CD8-positive, alpha-beta memory T cell (primary cell): ENCODE measurements around the gene THAP3. TPM values are rescaled to one million over a fixed set of nuclear protein-coding genes. Genes with fewer than 3 reads are reported as not detected.

Source experiments
- CTCF ChIA-PET: fragments of 350-600 bp; sonication (Branson Sonifier 250); formaldehyde crosslinking; loops from one replicate; lab custom pipeline; 2021; ENCODE audit warnings: antibody characterized with exemption; lab: Charles Lee
- POLR2A ChIA-PET: fragments of 350-600 bp; sonication (Branson Sonifier 250); formaldehyde crosslinking; loops from one replicate; lab custom pipeline; 2021; ENCODE audit warnings: antibody characterized with exemption; lab: Charles Lee
- DNase-seq, 5 donors: peaks; one replicate each; pipeline versions ENCODE4 v3.0.0 to v3.0.0-alpha.2; 2020 to 2022; ENCODE audit warnings: mixed read lengths in 1 of 5
- H3K27ac ChIP-seq: one replicate; pipeline ENCODE4 v1.7.0; 2013; ENCODE audit warnings: low read depth, mild to moderate bottlenecking, low read length, moderate library complexity
- H3K27me3 ChIP-seq: 2 replicates; pipeline ENCODE4 v1.7.0; 2013; ENCODE audit warnings: low read length, mild to moderate bottlenecking; ENCODE audit not compliant: insufficient read depth, poor library complexity, severe bottlenecking
- H3K36me3 ChIP-seq: 2 replicates; pipeline ENCODE4 v1.7.0; 2013; ENCODE audit warnings: mild to moderate bottlenecking, low read length, moderate library complexity; ENCODE audit not compliant: insufficient read depth
- H3K4me1 ChIP-seq: 2 replicates; pipeline ENCODE4 v1.7.0; 2013; ENCODE audit warnings: mild to moderate bottlenecking, low read length, moderate library complexity; ENCODE audit not compliant: insufficient read depth
- H3K4me3 ChIP-seq: 2 replicates; pipeline ENCODE4 v1.7.0; 2013; ENCODE audit warnings: mild to moderate bottlenecking, low read length
- H3K9me3 ChIP-seq: 2 replicates; pipeline ENCODE4 v1.7.0; 2013; ENCODE audit warnings: mild to moderate bottlenecking, low read length
- H3K27ac Mint-ChIP-seq, 8 donors: one replicate each; pipeline ENCODE4 v1.8.0; 2020 to 2021; ENCODE audit warnings: mixed read lengths in 8 of 8, mild to moderate bottlenecking in 6 of 8, inconsistent platforms in 3 of 8, moderate library complexity in 3 of 8
- H3K27me3 Mint-ChIP-seq, 2 donors: one replicate each; pipeline ENCODE4 v1.8.0; 2020 to 2021; ENCODE audit warnings: mixed read lengths in 2 of 2, mild to moderate bottlenecking in 1 of 2, moderate library complexity in 1 of 2
- H3K36me3 Mint-ChIP-seq, 3 donors: one replicate each; pipeline ENCODE4 v1.8.0; 2020 to 2021; ENCODE audit warnings: mixed read lengths in 3 of 3, inconsistent platforms in 1 of 3, mild to moderate bottlenecking in 1 of 3
- H3K4me1 Mint-ChIP-seq, 3 donors: one replicate each; pipeline ENCODE4 v1.8.0; 2020 to 2021; ENCODE audit warnings: mixed read lengths in 3 of 3, inconsistent platforms in 1 of 3, mild to moderate bottlenecking in 1 of 3
- H3K4me3 Mint-ChIP-seq, 7 donors: one replicate each; pipeline ENCODE4 v1.8.0; 2020 to 2021; ENCODE audit warnings: mixed read lengths in 7 of 7, mild to moderate bottlenecking in 6 of 7, moderate library complexity in 4 of 7, inconsistent platforms in 2 of 7
- H3K9me3 Mint-ChIP-seq, 5 donors: one replicate each; pipeline ENCODE4 v1.8.0; 2020 to 2022; ENCODE audit warnings: mixed read lengths in 5 of 5, mild to moderate bottlenecking in 3 of 5, moderate library complexity in 2 of 5, inconsistent platforms in 1 of 5
- polyA plus RNA-seq: library from polyadenylated mRNA; unstranded; fragments of 300-500 nt; fragmentation: Illumina TruSeq; gene quantifications from one replicate; pipeline ENCODE4 v1.2.3, GENCODE V29; 2021
- total RNA-seq, 2 experiments: library from RNA; stranded (reverse); gene quantifications; one replicate each; pipeline ENCODE4 v1.2.3, GENCODE V29; 2021

THAP3 gene
- total and polyA plus RNA-seq, 3 experiments from 2014 or later = 18.3 to 24.0 (median 20.6) TPM

DNA sequence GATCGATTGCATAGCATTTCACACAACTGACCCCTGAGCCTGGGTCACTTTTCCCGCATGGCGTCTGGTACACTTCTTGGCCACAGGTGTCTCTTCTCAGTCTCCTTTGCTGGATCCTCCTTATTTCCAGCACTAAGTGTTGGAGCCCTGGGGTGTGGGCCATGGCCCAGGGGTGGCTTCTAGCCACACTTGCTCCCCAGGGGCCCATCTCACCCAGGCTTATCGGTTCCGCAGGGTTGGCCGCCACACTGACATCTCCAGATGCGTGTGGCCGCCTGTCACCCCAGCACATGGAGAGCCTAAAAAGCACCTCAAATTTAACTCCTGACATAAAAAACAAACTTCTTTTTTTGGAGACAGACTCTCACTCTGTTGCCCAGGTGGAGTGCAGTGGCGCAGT, 2.4 kb downstream of the THAP3 start:
- CTCF ChIA-PET = interaction anchor here (1.4 kb wide), 1 partner anchor 19 kb away, joined by 5 read pairs; no protein-coding TSS in a partner anchor
- Histone ChIP-seq H3K9me3 (no peaks in the 10 kb centered on the region), H3K4me1 (peaks cover 20% of the 10 kb centered on the region), H3K36me3 (no peaks in the 10 kb centered on the region), H3K27me3 (no peaks in the 10 kb centered on the region), H3K27ac (no peak overlapping the region), H3K4me3 (no peak overlapping the region)
- Mint-ChIP-seq H3K9me3 (no peaks in the 10 kb centered on the region), H3K4me1 (peaks cover 26 to 40% (median 26%) of the 10 kb centered on the region in 3 donors), H3K4me3 (peak overlapping the region in 6 of 7 donors; percentile 86 to 94 (median 90)), H3K36me3 (peaks cover 2 to 48% (median 7%) of the 10 kb centered on the region in 3 donors), H3K27ac (peak overlapping the region in 3 of 8 donors; percentile 46 to 91 (median 63)), H3K27me3 (no peaks in the 10 kb centered on the region)
- no peak for DNase-seq
- POLR2A ChIA-PET = interaction anchor here (0.6 kb wide), 1 partner anchor 133 kb away, joined by 3 read pairs; no protein-coding TSS in a partner anchor

DNA sequence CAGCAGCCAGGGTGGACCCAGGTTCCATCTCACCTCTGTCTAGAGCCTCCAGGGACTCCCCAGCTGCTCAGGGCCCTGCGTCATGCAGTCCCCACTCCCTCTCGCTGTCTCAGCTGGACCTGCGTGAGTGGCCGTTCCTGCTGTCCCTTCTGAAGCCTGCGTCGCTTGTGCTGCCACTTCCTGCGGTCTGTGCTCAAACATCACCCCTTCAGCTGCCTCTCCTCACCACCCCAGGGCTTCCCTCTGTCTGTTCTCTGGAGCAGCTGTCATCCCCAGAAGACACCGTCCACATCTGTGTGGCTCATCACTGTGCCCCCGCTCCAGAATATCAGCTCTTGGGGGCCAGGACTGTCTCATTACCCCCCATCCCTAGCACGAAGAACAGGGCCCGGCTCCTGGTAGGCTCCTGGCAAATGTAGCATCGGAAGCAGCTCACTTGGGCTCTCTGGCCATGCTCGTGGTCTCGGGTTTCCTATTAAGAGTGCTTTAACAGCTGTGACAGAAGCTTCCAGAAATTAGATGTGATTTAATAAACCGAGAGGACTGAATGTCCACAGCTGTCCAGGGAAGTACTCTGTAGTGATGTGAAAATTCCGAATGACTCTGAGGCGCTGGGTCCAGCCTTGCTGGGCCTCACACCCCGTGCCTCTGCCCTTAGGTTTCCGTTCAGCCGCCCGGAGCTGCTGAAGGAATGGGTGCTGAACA, 3.3 kb downstream of the THAP3 start:
- peak overlapping the region in 4 of 8 donors; percentile 35 to 73 (median 59) for H3K27ac Mint-ChIP-seq
- CTCF ChIA-PET = interaction anchor here (1.0 to 1.7 kb wide), 3 partner anchors 19 to 26 kb away, joined by 3 to 6 read pairs (median 4); partner anchors contain the start of gene KLHL21
- Histone ChIP-seq H3K36me3 (peaks cover 1% of the 10 kb centered on the region), H3K27ac (no peak overlapping the region), H3K4me3 (no peak overlapping the region), H3K27me3 (no peaks in the 10 kb centered on the region), H3K9me3 (no peaks in the 10 kb centered on the region), H3K4me1 (peaks cover 20% of the 10 kb centered on the region)
- POLR2A ChIA-PET = no interaction called here
- DNase-seq = no peak
- H3K36me3 Mint-ChIP-seq = peaks cover 2 to 49% (median 7%) of the 10 kb centered on the region in 3 donors
- peaks cover 26 to 40% (median 26%) of the 10 kb centered on the region in 3 donors for H3K4me1 Mint-ChIP-seq
- H3K9me3 Mint-ChIP-seq = no peaks in the 10 kb centered on the region
- H3K4me3 Mint-ChIP-seq = peak overlapping the region in 5 of 7 donors; percentile 48 to 90 (median 59)
- no peaks in the 10 kb centered on the region for H3K27me3 Mint-ChIP-seq

DNA sequence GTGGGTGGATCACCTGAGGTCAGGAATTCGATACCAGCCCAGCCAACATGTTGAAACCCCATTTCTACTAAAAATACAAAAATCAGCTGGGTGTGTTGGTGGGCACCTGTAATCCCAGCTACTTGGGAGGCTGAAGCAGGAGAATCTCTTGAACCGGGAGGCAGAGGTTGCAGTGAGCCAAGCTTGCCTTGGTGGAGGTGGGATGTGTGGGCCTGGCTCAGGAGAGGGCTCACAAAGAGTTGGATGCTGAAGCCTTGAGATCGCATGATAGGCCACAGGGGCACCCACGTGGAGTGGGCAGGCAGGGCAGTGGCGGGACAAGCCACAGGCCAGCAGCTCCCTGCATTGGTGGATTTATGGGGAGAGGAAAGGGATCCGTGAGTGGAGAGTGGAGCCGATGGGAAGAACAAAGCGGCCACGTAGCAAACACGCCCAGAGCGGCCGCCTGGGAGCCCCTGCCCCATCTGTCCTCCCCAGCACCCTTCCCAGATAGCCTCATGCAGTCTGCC, 4.4 kb downstream of the THAP3 start:
- Histone ChIP-seq H3K4me3 (no peak overlapping the region), H3K9me3 (no peaks in the 10 kb centered on the region), H3K27ac (no peak overlapping the region), H3K36me3 (peaks cover 7% of the 10 kb centered on the region), H3K4me1 (peaks cover 20% of the 10 kb centered on the region), H3K27me3 (no peaks in the 10 kb centered on the region)
- no peaks in the 10 kb centered on the region for H3K9me3 Mint-ChIP-seq
- H3K27me3 Mint-ChIP-seq = no peaks in the 10 kb centered on the region
- peaks cover 4 to 54% (median 7%) of the 10 kb centered on the region in 3 donors for H3K36me3 Mint-ChIP-seq
- no peak for DNase-seq
- POLR2A ChIA-PET = no interaction called here
- no peak overlapping the region for H3K27ac Mint-ChIP-seq
- CTCF ChIA-PET = interaction anchor here (1.0 to 1.7 kb wide), 3 partner anchors 18 to 27 kb away, joined by 3 to 6 read pairs (median 4); partner anchors contain the start of gene KLHL21
- peaks cover 24 to 37% (median 26%) of the 10 kb centered on the region in 3 donors for H3K4me1 Mint-ChIP-seq
- no peak overlapping the region for H3K4me3 Mint-ChIP-seq

DNA sequence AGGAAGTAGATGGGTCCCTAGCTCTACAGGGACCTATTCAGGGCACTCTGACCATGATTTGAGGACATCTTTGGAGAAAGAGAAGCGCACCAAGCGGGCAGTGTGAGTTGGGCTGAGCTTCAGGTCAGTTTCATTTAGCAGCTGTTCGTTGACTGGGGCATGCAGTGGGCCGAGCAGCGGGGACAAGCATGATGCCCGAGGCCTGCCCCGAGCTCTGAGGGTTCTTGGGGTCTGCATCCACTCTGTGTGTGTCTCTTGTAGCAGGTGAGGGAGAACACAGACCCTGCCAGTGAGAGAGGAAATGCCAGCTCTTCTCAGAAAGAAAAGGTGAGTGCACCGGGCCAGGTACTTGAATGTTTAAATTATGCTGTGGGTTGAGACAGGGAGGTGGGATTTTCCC, 5.4 kb downstream of the THAP3 start:
- no peaks in the 10 kb centered on the region for H3K9me3 Mint-ChIP-seq
- peaks cover 7% of the 10 kb centered on the region for H3K36me3 ChIP-seq
- H3K36me3 Mint-ChIP-seq = peaks cover 6 to 64% (median 7%) of the 10 kb centered on the region in 3 donors
- DNase-seq = no peak
- no peaks in the 10 kb centered on the region for H3K9me3 ChIP-seq
- peaks cover 20 to 32% (median 22%) of the 10 kb centered on the region in 3 donors for H3K4me1 Mint-ChIP-seq
- no peaks in the 10 kb centered on the region for H3K27me3 Mint-ChIP-seq
- H3K27ac Mint-ChIP-seq = peak overlapping the region in 3 of 8 donors; percentile 12 to 40 (median 24)
- H3K27me3 ChIP-seq = no peaks in the 10 kb centered on the region
- H3K4me3 Mint-ChIP-seq = no peak overlapping the region
- CTCF ChIA-PET = interaction anchor here (1.1 kb wide), 2 partner anchors 30 to 76 kb away, joined by 4 read pairs; partner anchors contain the start of gene NOL9
- POLR2A ChIA-PET = no interaction called here
- H3K4me1 ChIP-seq = peaks cover 16% of the 10 kb centered on the region
- no peak overlapping the region for H3K27ac ChIP-seq
- H3K4me3 ChIP-seq = no peak overlapping the region

DNA sequence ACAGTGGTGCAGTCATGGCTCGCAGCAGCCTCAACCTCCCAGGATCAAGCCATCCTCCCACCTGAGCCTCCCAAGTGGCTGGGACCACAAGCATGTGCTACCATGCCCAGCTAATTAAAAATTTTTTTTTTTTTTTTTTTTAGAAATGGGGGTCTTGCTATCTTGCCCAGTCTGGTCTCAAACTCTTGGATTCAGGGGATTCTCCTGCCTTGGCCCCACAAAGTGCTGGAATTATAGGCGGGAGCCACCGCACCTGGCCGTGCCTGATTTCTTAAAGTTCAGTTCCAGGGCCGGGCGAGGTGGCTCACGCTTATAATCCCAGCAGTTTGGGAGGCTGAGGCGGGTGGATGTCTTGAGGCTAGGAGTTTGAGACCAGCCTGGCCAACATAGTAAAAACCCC, 6.4 kb downstream of the THAP3 start:
- no peak overlapping the region for H3K4me3 Mint-ChIP-seq
- Histone ChIP-seq H3K27ac (no peak overlapping the region), H3K27me3 (no peaks in the 10 kb centered on the region), H3K36me3 (peaks cover 7% of the 10 kb centered on the region), H3K9me3 (no peaks in the 10 kb centered on the region), H3K4me3 (no peak overlapping the region), H3K4me1 (peaks cover 11% of the 10 kb centered on the region)
- POLR2A ChIA-PET = no interaction called here
- H3K36me3 Mint-ChIP-seq = peaks cover 6 to 71% (median 7%) of the 10 kb centered on the region in 3 donors
- no peak for DNase-seq
- CTCF ChIA-PET = no interaction called here
- no peaks in the 10 kb centered on the region for H3K9me3 Mint-ChIP-seq
- no peak overlapping the region for H3K27ac Mint-ChIP-seq
- H3K4me1 Mint-ChIP-seq = peaks cover 16 to 27% (median 18%) of the 10 kb centered on the region in 3 donors
- H3K27me3 Mint-ChIP-seq = no peaks in the 10 kb centered on the region

DNA sequence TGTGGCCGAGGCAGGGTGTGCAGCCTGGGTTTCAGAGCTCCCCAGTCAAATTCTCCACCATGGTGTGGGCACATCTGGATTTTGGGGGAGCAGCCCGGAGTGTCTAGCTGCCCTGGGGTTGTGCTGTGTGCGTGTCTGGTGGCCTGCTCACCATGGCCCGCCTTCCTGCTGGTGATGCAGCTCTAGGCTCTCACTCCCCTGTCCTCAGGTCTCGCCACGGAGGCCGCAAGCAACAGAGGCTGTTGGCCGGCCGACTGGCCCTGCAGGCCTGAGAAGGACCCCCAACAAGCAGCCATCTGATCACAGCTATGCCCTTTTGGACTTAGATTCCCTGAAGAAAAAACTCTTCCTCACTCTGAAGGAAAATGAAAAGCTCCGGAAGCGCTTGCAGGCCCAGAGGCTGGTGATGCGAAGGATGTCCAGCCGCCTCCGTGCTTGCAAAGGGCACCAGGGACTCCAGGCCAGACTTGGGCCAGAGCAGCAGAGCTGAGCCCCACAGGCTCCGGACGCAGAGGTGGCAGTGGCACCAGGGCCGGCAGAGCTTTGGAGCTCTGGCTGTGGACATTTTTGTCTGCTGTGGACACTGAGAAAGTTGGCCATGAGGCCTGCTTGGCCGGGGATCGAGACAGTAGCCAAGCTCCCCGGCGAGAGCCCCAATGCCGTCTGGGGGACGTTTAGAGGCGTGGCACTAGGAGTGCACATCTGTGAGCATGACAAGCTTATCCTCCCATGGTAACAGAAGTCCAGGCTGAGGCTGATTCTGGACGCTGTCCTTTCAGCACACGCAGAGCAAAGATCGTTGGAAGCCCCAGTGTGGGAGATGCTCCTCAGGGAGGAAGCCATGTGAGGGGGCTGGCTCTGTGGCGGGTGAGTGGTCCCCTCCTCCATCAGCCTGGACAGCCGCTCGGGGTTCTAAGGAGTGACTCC, 8.2 kb downstream of the THAP3 start:
- H3K4me3 Mint-ChIP-seq = no peak overlapping the region
- POLR2A ChIA-PET = interaction anchor here (0.6 kb wide), 1 partner anchor 62 kb away, joined by 3 read pairs; no protein-coding TSS in a partner anchor
- no peaks in the 10 kb centered on the region for H3K27me3 ChIP-seq
- no peaks in the 10 kb centered on the region for H3K9me3 ChIP-seq
- peak overlapping the region in 1 of 8 donors; percentile 36 for H3K27ac Mint-ChIP-seq
- H3K36me3 ChIP-seq = peaks cover 7% of the 10 kb centered on the region
- H3K27ac ChIP-seq = no peak overlapping the region
- H3K4me3 ChIP-seq = no peak overlapping the region
- H3K27me3 Mint-ChIP-seq = no peaks in the 10 kb centered on the region
- CTCF ChIA-PET = interaction anchor here (0.9 to 2.0 kb wide), 5 partner anchors 8 to 142 kb away, joined by 3 to 5 read pairs (median 3); partner anchors contain the start of gene PLEKHG5
- DNase-seq = no peak
- H3K4me1 ChIP-seq = no peaks in the 10 kb centered on the region
- peaks cover 6 to 83% (median 7%) of the 10 kb centered on the region in 3 donors for H3K36me3 Mint-ChIP-seq
- no peaks in the 10 kb centered on the region for H3K9me3 Mint-ChIP-seq
- peaks cover 3 to 11% (median 3%) of the 10 kb centered on the region in 3 donors for H3K4me1 Mint-ChIP-seq

DNA sequence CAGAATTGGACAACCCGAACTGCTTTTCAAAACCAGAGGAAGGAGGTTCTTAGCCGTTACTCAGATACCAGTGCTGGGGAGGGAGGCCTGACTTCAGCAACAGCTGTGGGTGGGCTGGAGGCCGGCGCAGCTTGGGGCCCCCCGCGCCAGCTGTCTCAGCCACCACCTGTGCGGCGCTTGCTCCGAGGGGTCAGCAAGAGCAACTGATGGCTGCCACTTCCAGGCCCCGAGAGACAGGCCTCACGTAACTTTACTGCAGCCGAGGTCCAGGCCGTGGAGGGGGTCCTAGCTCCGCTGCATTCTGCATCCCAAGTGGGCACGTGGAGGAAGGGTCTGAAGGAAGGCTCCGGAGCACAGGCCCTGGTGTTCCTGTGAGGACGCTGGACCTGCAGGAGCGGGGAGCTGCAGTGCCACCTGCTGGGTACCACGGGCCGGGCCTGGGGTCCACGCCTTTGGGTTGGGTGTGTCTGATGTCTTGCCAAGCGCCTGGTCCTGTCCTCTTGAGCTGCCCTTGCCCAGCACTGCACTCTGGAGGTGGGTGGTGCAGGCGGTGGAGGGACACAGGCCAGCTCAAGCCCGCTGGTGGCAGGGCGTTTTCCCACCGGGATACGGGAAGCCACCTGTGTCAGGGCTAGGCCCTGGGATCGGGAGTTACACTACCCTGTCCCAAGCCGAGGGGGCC, 9.8 kb downstream of the THAP3 start:
- H3K27me3 Mint-ChIP-seq = no peaks in the 10 kb centered on the region
- no peaks in the 10 kb centered on the region for H3K27me3 ChIP-seq
- H3K27ac ChIP-seq = no peak overlapping the region
- H3K4me3 Mint-ChIP-seq = peak overlapping the region in 1 of 7 donors; percentile 23
- DNase-seq = peak in 3 of 5 donors; percentile 16 to 60 (median 40)
- H3K4me1 Mint-ChIP-seq = peaks cover 0 to 7% (median 0%) of the 10 kb centered on the region in 3 donors
- H3K4me3 ChIP-seq = no peak overlapping the region
- peaks cover 6 to 84% (median 7%) of the 10 kb centered on the region in 3 donors for H3K36me3 Mint-ChIP-seq
- ChIA-PET POLR2A (no interaction called here), CTCF (interaction anchor here (0.8 to 2.2 kb wide), 12 partner anchors 9 to 148 kb away, joined by 3 to 7 read pairs (median 4); partner anchors contain the start of genes PLEKHG5, TAS1R1 and THAP3)
- H3K9me3 ChIP-seq = no peaks in the 10 kb centered on the region
- no peaks in the 10 kb centered on the region for H3K9me3 Mint-ChIP-seq
- peaks cover 9% of the 10 kb centered on the region for H3K36me3 ChIP-seq
- no peak overlapping the region for H3K27ac Mint-ChIP-seq
- H3K4me1 ChIP-seq = no peaks in the 10 kb centered on the region
